GM18870 (cell line): ENCODE results near the gene ERGIC1.
"Not testable (repeated sequence)": the region's sequence is repeated elsewhere in the genome, so short reads cannot be mapped to it uniquely, and the experiment has no call there.

Experiments
- ATAC-seq: cut with Tn5 transposase; IDR thresholded peaks from one replicate; pipeline ENCODE4 v1.9.1; 2021; ENCODE audit warnings: moderate library complexity; ENCODE audit not compliant: unreplicated experiment

Gene ERGIC1, protein sequence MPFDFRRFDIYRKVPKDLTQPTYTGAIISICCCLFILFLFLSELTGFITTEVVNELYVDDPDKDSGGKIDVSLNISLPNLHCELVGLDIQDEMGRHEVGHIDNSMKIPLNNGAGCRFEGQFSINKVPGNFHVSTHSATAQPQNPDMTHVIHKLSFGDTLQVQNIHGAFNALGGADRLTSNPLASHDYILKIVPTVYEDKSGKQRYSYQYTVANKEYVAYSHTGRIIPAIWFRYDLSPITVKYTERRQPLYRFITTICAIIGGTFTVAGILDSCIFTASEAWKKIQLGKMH

GRCh38 chr5:172833686-172834414 is at the start of gene ERGIC1:
TSS of gene ERGIC1 (plus strand) at chr5:172834251. CDS start at chr5:172834414, 163 bp downstream.
- ATAC-seq = no peak

DNA sequence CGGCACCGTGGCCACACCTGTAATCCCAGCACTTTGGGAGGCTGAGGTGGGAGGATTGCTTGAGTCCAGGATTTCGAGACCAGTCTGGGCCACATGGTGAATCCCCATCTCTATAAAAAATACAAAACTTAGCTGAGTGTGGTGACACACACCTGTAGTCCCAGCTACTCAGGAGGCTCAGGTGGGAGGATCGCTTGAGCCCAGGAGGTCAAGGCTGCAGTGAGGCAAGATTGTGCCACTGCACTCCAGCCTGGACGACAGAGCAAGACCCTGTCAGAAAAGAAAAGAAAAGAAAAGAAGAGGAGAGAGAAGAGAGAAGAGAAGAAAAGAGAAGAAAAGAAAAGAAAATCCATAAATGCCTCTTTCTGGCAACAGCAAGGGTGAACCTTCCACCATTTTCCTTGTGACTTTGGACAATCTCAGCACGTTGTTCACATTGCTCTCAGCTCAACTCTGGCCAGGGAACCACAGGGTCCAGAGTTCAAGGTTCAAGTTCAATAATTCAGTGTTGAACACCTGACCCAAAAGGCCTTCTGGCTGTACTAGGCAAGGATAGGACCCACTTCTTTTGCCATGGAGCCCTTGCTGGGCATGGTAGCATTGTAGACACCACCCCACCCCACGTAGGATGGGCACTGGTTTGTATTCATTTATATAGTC is 48.5 kb upstream of the ERGIC1 start:
- no peak for ATAC-seq

DNA sequence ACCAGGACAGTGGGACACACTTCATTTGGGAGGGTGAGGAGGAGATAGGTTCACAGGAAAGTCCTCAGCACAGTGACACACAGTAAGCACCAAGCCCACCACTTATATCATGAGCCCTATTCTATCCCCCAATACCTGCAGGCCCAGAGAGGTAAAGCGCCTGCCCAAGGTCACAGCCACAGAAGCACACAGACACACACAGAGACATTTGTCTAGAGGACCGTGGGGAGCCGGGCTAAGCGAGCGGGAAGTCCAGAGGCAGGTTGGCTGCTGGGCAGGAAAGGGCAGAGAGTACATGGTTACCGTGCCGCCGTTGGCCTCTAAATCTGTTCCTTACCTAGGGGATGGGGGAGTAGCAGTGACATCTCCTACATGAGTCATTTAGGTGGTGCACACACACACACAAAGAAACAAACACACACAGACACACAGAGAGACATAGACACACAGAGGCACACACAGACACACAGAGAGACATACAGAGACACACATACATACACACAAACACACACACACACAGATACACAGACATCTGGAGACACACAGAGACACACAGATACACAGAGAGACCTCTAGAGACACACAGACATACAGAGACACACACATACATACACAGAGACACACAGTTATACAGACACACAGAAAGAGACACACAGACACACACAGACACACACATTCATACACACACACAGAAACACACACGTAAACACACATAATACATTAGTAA is 47.2 kb upstream of the ERGIC1 start:
- ATAC-seq = no peak

DNA sequence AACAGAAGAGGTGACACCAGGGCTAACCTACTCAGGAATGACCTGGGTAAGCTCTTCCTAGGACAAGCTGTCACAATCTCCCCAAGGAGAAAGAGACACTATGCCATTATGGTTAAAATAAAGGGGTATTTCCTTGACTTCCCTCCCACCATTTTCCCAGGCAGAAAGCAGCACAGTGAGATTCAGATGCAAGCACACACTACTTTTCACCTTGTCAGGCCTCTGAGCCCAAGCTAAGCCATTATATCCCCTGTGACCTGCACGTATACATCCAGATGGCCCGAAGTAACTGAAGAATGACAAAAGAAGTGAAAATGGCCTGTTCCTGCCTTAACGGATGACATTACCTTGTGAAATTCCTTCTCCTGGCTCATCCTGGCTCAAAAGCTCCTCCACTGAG is 46.5 kb upstream of the ERGIC1 start:
- not testable (repeated sequence) for ATAC-seq

- ATAC-seq = no peak
Measured at GRCh38 chr5:172788771-172789686, 45.0 kb upstream of the ERGIC1 start.

DNA sequence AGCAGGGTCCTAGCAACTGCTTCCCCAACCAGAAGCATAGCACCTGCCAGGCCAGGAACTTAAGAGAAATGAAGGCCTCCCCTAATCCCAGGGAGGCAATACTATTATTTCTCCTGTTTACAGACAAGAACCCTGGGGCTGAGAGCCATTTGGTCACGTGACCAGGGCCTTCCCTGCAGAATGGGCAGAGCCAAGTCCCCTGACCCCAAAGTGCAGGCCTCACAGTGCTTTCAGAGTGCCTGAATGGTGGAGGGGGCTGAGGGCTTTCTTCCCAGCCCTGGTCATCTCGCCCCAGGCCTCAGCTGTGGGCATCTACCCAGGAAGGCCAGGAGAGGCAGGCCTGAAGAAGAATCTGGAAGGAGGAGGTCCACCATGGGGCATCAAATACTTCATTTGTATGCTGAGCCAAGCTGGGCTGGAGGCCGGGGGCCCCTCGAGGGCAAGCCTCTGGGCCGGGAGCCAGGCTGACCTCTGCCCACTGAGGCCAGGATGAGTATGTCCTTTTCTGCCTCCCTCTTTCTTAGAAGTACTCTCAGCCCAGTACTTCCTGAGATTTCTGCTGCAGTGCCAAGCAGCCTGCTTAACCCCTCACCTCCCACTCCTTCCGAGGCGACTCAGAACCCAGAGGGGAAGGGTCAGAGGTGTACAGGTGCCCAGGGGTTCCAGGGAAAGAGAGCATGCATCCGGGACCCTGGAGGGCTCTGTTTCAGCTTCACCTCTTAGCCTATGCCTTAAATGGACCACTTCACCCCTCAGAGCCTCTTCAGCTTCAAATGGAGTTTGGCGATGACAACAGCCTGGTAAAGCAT is 44.2 kb upstream of the ERGIC1 start:
- ATAC-seq = no peak

DNA sequence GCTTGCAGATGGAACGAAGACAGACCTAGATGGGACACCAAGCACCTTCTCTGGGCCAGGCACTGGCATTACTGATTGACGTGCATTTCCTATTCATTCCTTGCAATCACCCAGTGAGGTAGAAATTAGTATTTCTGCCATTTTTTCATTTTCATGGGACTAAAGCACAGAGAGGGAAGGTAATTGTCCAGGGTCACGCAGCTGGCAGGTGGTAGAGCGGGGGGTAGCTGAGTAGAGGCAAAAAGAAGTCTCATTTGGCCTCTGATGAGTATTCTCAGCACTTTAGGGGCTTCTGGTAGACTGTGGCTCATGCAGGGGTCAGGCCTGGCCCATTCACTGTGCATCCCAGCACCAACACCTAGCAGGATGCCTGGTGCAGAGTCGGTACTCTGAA is 43.6 kb upstream of the ERGIC1 start:
- no peak for ATAC-seq

DNA sequence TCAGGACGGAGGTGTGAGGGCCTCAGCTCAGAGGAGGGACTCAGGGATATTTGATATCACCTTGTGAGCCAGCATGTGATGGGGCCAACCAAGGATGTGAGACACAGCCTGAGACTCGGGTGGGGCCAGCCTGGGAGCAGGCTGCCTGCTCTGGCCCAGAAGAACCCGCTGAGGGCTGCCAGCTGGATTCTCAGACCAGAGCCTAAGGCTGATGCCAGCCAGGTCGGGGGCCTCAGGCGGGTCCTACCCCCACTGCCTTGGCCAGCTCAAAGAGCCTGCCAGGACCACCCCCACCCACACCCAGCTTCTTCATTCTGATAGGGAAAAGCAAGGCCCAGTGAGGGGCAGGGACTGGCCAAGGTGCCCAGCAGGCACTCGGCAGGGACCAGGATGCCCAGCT is 42.8 kb upstream of the ERGIC1 start:
- ATAC-seq = no peak

- no peak for ATAC-seq
Measured at GRCh38 chr5:172791726-172792445, 42.2 kb upstream of the ERGIC1 start.

DNA sequence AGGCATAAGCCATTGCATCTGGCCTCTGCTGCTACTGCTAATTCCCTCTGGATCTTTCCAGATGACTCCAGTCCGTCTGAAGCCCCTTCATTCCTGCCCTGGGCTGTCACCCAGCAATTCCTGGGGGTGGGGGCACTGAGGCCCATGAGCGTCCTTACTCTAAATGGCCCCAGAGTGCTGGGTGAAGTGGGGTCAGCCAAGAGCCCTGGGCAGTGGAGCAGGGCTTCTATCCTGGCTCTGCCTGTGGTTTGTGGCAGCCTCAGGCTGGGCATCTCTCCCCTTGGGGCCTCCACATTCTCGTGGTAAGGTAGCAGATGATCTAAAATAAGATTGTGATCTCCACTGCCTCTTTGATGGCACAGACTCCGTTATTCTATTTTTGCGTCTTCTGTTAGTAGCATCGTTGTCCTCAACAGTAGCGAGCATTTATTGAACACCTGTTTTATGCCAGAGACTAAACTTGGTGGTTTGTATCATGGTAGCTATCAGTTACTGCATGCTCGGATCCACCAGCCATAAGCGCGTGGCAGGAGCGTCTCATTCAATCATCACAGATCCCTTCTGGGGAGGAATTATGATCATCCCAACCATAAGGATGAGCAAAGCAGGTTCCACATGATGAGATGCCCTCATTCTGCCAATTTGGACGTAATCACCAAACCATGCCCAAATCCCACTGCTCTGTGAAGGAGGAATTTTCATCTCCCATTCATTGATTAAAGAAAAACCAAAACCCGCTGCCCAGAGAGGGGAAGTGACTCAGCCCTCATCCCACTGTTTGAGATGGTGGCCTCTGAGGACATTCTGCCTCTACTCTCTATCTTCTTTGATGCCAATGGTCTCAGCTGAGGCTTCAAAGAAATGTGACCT is 41.1 kb upstream of the ERGIC1 start:
- no peak for ATAC-seq

DNA sequence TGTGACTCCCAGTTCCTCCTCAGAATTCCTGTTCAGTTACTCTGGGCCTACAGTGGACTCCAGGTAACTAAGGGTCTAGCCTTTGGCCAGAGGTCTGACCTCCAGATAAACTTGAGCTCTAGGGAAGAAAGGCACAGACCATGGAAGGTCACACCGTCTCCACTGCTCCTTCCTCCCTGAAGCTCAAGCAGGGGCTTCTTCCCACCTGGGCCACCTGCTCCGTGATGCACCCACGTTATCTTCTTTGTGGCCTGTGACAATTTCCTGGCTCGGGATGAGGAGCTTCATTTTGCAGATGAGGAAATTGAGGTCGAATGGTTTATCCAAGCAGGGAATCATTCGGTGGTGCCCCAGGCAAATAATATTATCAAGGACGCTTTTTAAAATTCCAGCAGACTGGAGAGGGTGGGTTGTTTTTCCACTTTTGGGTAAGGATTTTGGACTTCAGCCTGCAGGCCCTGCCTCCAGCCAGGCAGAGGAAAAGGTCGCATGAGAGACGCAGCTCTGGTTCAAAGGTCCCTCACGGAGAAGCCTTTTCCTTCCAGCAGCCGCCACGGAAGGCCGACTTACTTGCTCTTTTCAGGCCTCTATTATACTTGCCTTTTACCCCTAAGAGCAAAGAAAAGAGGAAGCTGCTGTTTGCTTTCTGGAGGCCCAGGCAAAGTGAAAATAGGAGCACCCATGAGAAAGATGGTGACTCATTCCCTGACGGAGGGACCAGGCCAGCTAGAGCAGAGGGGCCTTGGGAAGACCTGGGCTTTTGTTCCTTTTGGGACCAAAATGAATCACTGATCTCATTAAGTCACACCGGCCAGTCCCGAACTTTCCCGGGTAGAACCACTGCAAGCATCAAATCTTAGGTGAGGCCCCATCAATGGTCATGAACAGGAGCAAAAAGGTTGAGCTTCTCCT is 40.2 kb upstream of the ERGIC1 start:
- ATAC-seq = no peak

DNA sequence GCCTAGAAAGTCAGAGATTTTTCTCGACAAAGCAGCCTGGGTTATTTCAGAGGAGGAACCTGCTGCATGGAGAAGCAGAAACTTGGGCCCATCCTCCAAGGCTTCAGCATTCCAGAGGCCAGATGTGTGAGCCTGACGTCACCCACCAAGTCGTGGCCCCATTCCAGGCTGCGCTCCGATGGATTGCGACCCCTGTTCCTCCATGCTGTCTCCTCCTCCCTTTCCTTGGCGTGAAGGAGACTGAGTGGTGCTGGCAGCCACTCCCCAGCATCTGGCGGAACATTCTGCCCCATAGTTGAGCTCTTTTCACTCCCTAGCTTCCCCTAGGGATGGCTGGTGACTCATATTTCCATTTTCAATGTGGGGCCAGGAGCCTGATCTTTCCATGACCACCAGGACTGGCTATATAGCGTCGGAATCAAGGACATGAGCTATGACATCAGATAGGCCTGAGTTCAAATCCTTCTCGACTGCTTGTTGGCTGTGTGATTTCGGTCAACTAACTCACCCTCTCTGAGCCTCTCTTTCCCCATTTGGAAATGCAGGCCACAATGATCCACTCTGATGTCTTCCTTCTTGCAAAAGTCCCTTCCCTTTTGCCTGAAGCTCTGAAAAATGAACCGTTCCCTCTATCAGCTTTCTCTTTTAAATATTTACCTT is 38.6 kb upstream of the ERGIC1 start:
- ATAC-seq = no peak

- no peak for ATAC-seq
Measured at GRCh38 chr5:172796306-172796705, 37.7 kb upstream of the ERGIC1 start.

DNA sequence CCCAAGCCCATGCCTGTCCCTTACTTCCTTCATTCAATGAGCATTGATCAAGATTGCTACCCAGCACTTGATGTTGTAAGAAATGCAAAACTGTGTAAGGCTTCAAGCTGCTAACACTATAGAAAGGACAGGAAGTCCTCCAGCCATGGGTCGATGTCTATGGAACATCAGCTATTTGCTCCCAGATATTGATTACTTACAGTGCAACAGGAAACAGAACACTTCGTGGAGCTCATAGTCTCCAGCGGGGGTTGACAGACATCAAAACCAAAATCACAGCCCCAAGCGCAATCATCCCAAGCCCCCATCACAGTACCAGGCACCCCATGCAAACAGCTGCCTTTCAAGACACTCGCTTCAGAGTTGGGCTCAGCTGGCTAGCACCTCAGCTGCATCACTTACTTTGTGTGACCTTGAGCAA is 36.3 kb upstream of the ERGIC1 start:
- ATAC-seq = no peak

DNA sequence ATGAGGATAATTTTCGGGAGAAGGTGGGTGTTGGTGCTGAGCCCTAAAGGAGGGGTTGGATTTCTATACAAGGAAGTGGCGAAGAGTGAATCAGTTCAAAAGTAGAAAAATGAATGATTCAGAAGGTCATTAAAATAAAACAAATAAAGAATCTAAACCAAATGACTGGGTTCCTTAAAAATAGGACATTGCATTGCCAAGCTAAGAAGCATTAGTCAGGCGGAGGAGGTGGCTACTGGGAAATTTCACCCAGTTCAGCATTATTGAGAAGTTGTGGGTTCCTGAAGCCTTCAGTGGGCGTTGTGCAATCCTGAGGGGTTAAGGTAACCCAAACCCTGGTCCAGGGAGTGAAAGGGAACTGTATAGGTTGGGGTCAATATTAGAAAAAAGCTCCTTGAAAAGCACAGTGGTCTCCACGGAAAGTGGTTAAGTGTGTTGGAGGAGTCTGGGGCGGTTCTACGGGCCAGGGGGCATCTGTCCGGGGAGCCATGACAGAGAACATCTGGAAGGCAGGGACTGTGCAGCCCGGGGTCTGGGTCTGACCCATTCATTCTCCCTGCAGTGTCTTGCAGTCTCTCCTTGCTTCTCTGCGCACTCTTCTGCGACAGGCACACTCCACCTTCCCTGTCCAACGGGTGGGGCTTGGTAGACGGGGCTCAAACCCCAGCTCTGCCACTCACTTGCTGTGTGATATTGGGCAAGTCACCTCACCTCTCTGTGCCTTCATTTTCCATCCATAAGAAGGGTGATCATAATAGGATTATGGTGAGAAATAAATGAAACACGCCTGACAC is 35.4 kb upstream of the ERGIC1 start:
- ATAC-seq = no peak

GRCh38 chr5:172799416-172799815 is 34.6 kb upstream of the ERGIC1 start:
- ATAC-seq = no peak
